ENCODE measurements around the gene ZNF417. TPM values are rescaled to one million over a fixed set of nuclear protein-coding genes. Genes with fewer than 3 reads are reported as not detected.

ZNF417 gene
- total and polyA plus RNA-seq, 2 of the 8 experiments (the other 6 are each of a cell fraction or from before 2014, with no cell fraction given): 5.4 to 19.2 TPM

GRCh38 chr19:57870225-57870624 is 46.2 kb downstream of the ZNF417 start (continued):
- TF ChIP-seq CHD7 (IDR thresholded peaks at IDR 0.05; ENCODE audit: insufficient replicate concordance, low read length) (no peak), POLR2A (IDR thresholded peaks at IDR 0.05; ENCODE audit: control extremely low read depth in 1 of 2, low read depth in 2 of 2, low read length in 2 of 2) (peak in 1 of 2 experiments; percentile 27; a peak in 1 of 3 replicates)
